LNCAP (cell line): ENCODE measurements around the gene GIMD1.

Experiments used
- CTCF ChIP-seq: fragments of 450-650 bp; IDR thresholded peaks from 2 replicates; pipeline ENCODE4 v1.5.1; 2017; ENCODE audit warnings: mild to moderate bottlenecking

GIMD1 gene

DNA sequence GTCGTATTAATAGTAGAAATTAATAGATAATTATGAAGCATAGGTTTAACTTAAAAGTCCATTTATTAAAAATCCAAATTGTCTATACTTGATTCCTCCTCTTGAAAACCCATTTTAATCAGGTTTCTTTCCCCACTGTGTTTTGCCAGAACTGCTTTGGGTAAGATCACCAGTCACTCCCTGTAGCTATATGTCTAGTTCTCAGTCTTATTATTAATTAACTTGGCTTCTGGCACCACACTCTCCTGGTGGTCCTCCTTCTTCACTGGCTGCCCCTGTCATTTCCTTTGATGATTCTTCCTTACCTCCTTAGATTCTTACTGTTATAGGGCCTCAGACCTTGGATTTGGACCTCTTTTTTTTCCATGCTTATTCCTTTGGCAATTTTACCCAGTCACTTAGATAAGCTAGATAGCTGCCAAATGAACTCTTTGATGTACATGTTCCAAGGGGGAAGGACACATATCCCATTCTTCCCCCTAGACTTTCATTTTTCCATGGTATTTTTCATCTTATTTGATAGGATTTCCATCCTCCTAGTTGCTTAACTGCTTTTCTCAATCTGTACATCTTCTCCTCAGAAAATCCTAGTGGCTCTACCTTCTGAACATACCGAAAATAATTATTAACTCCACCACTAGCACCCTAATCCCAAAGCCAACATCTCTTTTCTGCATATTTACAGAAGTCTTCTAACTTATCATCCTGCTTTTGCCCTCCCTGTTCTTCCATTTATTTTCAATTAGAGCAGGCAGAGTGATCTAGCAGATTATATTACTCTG is 24.5 kb downstream of the GIMD1 start:
- TF ChIP-seq CTCF, result no peak

GRCh38 chr4:106340774-106341173 is 27.8 kb downstream of the GIMD1 start:
- TF ChIP-seq CTCF, result no peak

- no peak for TF ChIP-seq CTCF
These were observed 29.1 kb downstream of the GIMD1 start for GRCh38 chr4:106339431-106339830.

GRCh38 chr4:106338671-106339070 is 29.9 kb downstream of the GIMD1 start:
- TF ChIP-seq CTCF, result no peak

DNA sequence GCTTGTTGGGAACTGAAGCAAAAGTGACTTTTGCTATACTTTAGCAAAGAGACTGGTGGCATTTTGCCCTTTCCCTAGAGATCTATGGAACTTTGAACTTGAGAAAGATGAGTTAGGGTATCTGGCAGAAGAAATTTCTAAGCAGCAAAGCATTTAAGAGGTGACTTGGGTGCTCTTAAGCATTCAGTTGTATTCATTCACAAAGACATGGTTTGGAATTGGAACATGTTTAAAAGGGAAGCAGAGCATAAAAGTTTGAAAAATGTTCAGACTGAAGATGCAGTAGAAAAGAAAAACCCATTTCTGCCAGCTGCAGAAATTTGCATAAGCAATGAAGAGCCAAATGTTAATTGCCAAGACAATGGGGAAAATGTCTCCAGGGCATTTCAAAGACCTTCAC is 30.7 kb downstream of the GIMD1 start:
- no peak for TF ChIP-seq CTCF

DNA sequence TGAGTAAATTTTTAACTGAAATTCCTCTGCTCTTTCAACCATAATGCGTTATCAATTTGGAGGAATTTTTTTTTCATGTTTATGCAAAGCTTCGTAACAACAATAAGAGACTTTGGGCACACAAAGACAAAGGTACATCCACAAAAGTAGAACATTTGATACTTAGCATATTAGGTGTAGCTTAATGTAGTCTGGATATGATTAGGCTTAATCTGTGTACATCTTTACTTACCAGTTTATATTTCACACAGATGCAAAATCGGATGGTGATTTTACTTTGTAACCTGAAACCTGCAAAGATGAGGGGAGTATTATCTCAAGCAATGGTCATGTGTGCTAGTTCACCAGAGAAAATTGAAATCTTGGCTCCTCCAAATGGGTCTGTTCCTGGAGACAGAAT is 32.0 kb downstream of the GIMD1 start:
- no peak for TF ChIP-seq CTCF

- no peak for TF ChIP-seq CTCF
These were observed 33.7 kb downstream of the GIMD1 start for GRCh38 chr4:106334741-106335470.
